GM12878 (cell line): Measurements from ENCODE around the gene SNPH.

Experiments
- BHLHE40 ChIP-seq, 2 experiments: fragments of 450-650 bp in 1 of 2; IDR thresholded peaks; 2 replicates each; pipeline ENCODE4 v1.6.1; 2011 to 2017; ENCODE audit warnings: low read depth in 2 of 2, borderline replicate concordance in 1 of 2, improper control_type of control experiment in 1 of 2, low read length in 1 of 2, mild to moderate bottlenecking in 1 of 2
- CTCF ChIP-seq, 3 experiments: IDR thresholded peaks in 2 of 3; conservative IDR thresholded peaks in 1 of 3; 2 replicates each; pipeline ENCODE4 v1.5.1; 2011; ENCODE audit warnings: low read depth in 3 of 3, low read length in 3 of 3, mild to moderate bottlenecking in 3 of 3, control low read depth in 2 of 3, moderate library complexity in 2 of 3, inconsistent platforms in 1 of 3, mixed read lengths in 1 of 3; ENCODE audit not compliant: control insufficient read depth in 2 of 3, insufficient read depth in 1 of 3; ENCODE audit errors: extremely low read depth in 1 of 3
- IKZF2 ChIP-seq, 2 experiments: fragments of 450-650 bp; IDR thresholded peaks; 2 replicates each; pipeline ENCODE4 v1.6.1; 2017; ENCODE audit warnings: mild to moderate bottlenecking in 2 of 2, moderate library complexity in 2 of 2
- PML ChIP-seq: IDR thresholded peaks from 2 replicates; pipeline ENCODE4 v1.6.1; 2012; ENCODE audit warnings: low read length, inconsistent platforms
- SIN3A ChIP-seq: IDR thresholded peaks from 2 replicates; pipeline ENCODE4 v1.6.1; 2012; ENCODE audit warnings: low read depth, low read length, improper control_type of control experiment
- SRF ChIP-seq, 2 experiments: IDR thresholded peaks; 2 replicates each; pipeline ENCODE4 v1.6.1; 2011; ENCODE audit warnings: low read depth in 2 of 2, low read length in 2 of 2, mild to moderate bottlenecking in 1 of 2, moderate library complexity in 1 of 2
- ZNF274 ChIP-seq: IDR thresholded peaks from one replicate; pipeline ENCODE4 v1.8.0; 2011; ENCODE audit not compliant: insufficient read length, insufficient read depth
- ZZZ3 ChIP-seq: IDR thresholded peaks from 2 replicates; pipeline ENCODE4 v1.6.1; 2011; ENCODE audit warnings: low read depth; ENCODE audit not compliant: control insufficient read depth, insufficient read length
- TF ChIP-seq, protein P1 (sequence below): IDR thresholded peaks from 2 replicates; pipeline ENCODE4 v1.6.1; 2011; ENCODE audit warnings: low read depth, low read length, improper control_type of control experiment, borderline replicate concordance

DNA sequence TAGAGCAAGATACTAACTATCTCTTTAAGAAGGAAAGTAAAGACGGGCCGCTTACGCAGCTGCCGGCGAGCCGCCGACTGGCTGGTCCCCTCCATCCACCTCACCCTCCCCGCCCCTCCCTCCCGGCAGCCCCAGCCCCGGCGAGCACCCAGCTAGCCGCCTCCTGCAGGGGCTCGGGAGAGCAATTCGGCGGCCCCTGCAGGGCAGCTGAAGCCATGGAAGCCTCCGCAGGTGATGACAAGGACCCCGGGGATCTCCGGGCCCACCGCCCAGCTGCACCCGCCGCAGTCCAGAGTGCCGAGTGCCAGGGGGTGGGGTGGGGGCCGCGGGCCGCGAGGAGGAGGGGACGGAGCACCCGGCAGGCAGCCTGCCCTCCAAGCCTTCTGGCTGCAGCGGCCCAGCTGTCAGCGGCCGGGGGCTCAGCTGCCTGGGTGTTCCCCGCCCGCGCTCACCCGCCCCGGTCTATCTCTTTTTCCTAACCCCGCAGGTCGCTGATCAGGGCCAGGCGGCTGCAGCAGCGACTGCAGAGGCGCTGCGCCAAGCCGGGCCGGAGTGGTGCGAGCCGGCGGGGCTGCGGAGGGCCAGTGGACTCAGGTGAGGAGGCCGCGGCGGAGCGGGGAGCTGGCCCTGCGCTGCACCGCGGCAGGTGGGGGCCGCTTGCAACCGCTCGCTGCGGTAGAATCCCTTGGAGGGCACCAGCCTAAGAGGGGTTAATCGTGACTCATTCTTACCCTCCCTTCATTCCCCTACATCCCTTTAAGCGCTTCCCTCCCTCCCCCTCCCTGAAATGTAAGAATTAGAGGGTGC is at the start of gene SNPH:
- no peak for TF ChIP-seq ZZZ3
- TF ChIP-seq SIN3A, result no peak
- no peak for TF ChIP-seq SRF (IDR thresholded peaks at IDR 0.05; ENCODE audit: low read depth in 2 of 2, low read length in 2 of 2)
- no peak for TF ChIP-seq BHLHE40 (IDR thresholded peaks at IDR 0.05; ENCODE audit: borderline replicate concordance in 1 of 2, low read depth in 2 of 2, low read length in 1 of 2)
- no peak for TF ChIP-seq CTCF (IDR thresholded peaks at IDR 0.05 in 2 of 3, conservative IDR thresholded peaks at IDR 0.05 in 1 of 3; ENCODE audit: control insufficient read depth in 2 of 3, extremely low read depth in 1 of 3, insufficient read depth in 1 of 3, low read depth in 3 of 3, low read length in 3 of 3)
- TF ChIP-seq IKZF2 (IDR thresholded peaks at IDR 0.05), result no peak
- TF ChIP-seq ZNF274, result no peak
- TF ChIP-seq, protein P1, sequence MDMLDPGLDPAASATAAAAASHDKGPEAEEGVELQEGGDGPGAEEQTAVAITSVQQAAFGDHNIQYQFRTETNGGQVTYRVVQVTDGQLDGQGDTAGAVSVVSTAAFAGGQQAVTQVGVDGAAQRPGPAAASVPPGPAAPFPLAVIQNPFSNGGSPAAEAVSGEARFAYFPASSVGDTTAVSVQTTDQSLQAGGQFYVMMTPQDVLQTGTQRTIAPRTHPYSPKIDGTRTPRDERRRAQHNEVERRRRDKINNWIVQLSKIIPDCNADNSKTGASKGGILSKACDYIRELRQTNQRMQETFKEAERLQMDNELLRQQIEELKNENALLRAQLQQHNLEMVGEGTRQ, result no peak
- no peak for TF ChIP-seq PML
